ENCODE measurements around the gene ANO7. TPM values are rescaled to one million over a fixed set of nuclear protein-coding genes. Genes with fewer than 3 reads are reported as not detected.

Gene ANO7
- total and polyA plus RNA-seq, 2 of the 13 experiments (the other 11 are each of a cell fraction or from before 2014, with no cell fraction given), result 4.1 to 4.9 TPM

GRCh38 chr2:241223211-241224017 is 34.9 kb downstream of the ANO7 start (continued):
- peak; percentile 55; the same call in 1 of the 2 replicates for TF ChIP-seq ZNF75D (CRISPR knock-in tag; IDR thresholded peaks at IDR 0.05; ENCODE audit: borderline replicate concordance)
- no peak for TF ChIP-seq ZGPAT (CRISPR knock-in tag; IDR thresholded peaks at IDR 0.05)
- no peak for TF ChIP-seq THAP8 (CRISPR knock-in tag; IDR thresholded peaks at IDR 0.05; ENCODE audit: borderline replicate concordance)
- TF ChIP-seq NR1H2 (CRISPR knock-in tag; IDR thresholded peaks at IDR 0.05; ENCODE audit: borderline replicate concordance, low read depth), result no peak
- no peak for TF ChIP-seq ZNF281 (CRISPR knock-in tag; IDR thresholded peaks at IDR 0.05; ENCODE audit: borderline replicate concordance)
- TF ChIP-seq TAF1 (CRISPR knock-in tag; IDR thresholded peaks at IDR 0.05), result no peak; the same call in 1 of the 2 replicates
- TF ChIP-seq MXD4 (CRISPR knock-in tag; IDR thresholded peaks at IDR 0.05), result no peak
- no peak for TF ChIP-seq RFX1 (IDR thresholded peaks at IDR 0.05)
- no peak for TF ChIP-seq YEATS2 (CRISPR knock-in tag; IDR thresholded peaks at IDR 0.05; ENCODE audit: borderline replicate concordance)
- no peak for TF ChIP-seq REPIN1 (CRISPR knock-in tag; IDR thresholded peaks at IDR 0.05; ENCODE audit: borderline replicate concordance, low read depth)
- no peak for TF ChIP-seq GMEB2 (CRISPR knock-in tag; IDR thresholded peaks at IDR 0.05; ENCODE audit: low read depth)
- TF ChIP-seq MXI1 (IDR thresholded peaks at IDR 0.05; ENCODE audit: borderline replicate concordance, low read depth, low read length), result 0 out of 3 replicates have a peak, but pooled peaks have one; percentile 3
